ENCODE measurements around the gene PCED1B.
A peak's percentile ranks its signal among the peaks of the same experiment; 100 is the strongest.
"Not testable (repeated sequence)": the region's sequence is repeated elsewhere in the genome, so short reads cannot be mapped to it uniquely, and the experiment has no call there.

The PCED1B gene

DNA sequence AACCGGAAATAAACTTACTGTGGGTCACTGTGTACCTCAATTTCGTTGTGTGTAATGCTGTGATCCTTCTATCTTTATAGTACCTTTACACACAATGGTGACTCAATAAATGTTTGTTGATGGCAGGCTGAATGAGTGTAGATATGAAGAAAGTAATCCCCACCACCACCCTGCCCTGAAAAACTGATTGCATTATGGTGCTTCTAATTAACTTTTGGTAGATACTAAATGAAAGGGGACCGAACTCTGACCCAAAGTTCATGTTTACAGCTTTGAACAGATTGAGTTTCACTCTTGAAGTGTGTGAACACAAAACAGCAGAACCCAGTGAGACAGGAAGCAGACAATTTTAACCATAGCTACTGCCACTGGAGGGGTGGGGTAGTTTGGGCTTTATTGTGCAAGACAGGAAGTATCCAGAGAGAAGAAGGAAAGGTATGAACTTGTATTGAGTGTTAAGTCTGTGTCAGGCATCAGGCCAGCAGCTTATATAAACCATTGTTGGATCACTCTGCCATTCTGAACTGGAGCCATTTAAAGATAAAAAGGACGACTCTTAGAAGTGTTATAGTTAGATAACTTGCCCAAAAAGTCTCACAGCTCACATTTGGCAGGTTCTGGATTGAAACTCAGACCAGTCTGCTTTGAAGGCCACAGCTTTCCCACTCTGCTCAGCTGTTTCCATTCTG, 197.3 kb downstream of the PCED1B start:
- DNase-seq (ENCODE audit: low spot score): no peak

DNA sequence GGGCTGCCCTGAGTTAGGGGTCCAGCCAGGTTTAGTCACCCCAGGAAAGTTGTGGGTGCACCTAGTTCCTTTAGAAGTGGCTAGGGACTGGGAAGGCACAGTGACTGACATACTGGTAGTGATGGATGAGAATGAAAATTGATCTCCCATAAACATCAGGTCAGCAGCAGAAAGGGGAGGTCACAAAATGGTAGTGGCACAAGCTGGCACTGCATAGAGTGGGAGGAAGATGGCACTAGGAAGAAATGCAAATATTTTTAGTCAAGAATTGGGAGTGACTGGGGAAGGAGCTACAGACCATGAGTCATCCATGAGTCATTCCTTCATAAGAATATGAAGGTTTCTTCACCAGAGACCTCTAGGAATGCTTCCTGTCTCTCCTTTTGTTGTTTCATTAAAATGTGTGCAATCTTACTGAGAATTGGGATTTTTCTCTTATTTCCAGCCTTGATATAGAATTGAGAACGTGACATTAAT, 198.6 kb downstream of the PCED1B start:
- DNase-seq (ENCODE audit: low spot score): peak; percentile 89

DNA sequence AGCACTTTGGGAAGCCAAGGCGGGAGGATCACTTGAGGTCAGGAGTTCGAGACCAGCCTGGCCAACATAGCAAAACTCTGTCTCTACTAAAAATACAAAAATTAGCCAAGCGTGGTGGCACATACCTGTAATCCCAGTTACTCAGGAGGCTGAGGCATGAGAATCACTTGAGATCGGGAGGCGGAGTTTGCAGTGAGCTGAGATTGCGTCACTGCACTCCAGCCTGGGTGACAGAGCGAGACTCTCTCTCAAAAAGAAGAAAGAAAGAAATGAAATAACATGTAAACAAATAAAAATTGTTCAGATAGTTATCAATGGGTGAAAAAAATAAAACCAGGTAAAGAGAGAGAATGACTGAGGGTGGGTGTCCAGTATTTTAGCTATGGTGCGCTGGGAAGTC, 200.3 kb downstream of the PCED1B start:
- not testable (repeated sequence) for DNase-seq (ENCODE audit: low spot score)

DNA sequence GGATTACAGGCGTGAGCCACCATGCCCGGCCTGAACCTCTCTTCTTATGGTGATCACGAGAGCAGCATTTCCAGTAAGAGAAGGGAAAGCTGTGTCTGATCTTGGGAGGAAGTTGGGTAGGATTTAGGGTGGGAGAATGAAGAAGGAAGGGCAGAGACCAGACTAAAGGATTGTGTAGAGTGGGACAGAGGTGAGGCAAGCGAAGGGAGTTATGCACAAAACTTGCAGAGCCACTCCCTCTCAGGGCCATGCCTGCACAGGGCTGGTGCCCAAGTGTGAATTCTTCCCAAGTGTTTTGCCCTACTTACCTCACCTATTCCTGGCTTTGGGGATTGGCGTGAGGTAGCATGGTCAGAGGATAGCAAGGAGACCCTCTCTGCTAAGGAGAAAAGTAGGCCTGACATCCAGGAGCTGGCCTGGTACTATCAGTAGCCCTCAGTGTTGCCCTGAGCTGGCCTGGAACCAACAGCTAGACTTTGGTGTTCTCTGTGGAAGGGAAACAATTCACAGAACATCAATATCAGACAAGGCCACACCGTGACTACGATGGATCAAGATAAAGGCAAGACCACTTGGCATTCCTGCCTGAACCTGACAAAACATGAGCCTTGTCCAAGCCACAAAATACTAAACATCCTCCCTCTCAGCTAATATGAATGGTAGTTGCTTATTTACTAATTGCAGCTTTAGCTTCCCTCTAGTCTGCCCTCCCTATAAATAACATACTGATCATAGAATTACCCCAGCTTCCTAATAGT, 201.3 kb downstream of the PCED1B start:
- DNase-seq (ENCODE audit: low spot score): no peak

DNA sequence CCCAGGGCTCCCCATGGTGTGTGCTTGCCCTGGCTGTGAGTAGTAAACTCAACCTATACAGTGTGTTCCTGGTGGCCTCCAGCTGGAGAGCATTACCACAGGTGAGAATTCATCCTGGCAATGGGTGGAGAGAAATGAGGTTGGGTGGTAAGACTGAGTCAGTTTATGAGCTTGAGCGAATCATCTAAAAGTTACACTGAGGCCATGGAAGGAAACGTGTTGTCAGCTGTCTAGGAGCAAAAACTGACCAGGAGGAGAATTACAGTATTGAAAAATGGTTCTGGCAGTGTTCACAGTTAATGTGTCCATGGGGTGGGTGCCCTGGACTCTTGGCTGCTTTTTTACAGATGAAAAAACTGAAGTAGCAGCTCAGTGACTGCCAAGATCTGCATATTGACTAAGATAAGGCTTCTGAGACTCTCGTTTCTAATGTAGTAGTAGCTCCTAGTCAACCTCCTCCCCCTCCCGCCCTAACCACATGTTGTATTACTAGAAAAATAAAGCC, 202.3 kb downstream of the PCED1B start:
- DNase-seq (ENCODE audit: low spot score): no peak

DNA sequence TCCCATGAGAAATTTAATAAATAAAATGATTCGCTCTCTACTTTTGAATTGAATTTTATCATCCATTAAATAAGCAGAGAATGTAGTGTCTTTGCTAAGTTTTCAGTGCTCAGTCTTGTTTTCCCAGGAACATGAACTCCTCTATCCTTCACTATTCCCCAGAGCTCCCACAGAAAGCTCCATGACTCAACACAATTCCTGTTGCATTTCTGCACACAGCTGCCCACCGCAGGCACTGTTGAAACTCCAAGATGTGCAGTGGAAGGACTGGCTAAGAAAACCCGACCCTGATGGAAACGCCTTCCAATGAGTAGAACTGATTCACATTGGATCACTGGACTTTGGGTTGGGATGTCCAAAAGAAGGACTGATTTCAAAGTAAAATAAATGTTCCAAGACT, 202.8 kb downstream of the PCED1B start:
- DNase-seq (ENCODE audit: low spot score): no peak

Measured in RKO (cell line).